ENCODE data around the gene INKA2. TPM values are rescaled to one million over a fixed set of nuclear protein-coding genes. Genes with fewer than 3 reads are reported as not detected.
"Not testable (repeated sequence)": the region's sequence is repeated elsewhere in the genome, so short reads cannot be mapped to it uniquely, and the experiment has no call there.

INKA2 gene
- total and polyA plus RNA-seq, 11 donors: 9.0 to 33.2 (median 14.0) TPM

DNA sequence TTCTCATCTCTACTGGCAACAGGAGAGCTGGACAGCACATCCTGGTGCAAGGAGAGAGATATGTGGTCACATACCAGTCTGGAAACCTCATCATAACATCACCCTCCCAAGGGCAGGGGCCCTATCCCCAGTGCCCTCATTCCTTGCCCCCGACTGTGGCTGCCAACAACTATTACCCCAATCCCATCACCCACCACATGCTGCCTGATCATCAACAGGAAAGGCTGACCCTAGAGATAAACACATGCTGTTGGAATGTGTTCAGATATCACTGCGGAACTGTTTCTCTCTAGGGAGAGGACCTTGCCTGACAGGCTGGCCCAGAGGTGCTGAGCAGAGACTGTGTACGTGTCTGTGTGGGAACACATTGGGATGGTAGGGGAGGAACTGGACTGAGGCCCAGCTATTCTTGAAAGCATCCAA is 4.5 kb upstream of the INKA2 start:
- peak in 2 of 4 donors; percentile 13 to 14 for ATAC-seq
- intact Hi-C loops (cut with DNase I): loop anchor here in 1 of 10 donors (2.0 kb wide), 1 partner anchor 25 kb away; no protein-coding TSS in a partner anchor
- Histone ChIP-seq H3K9me3 (no peaks in the 10 kb centered on the region), H3K27me3 (peaks cover 0 to 8% (median 0%) of the 10 kb centered on the region in 9 donors), H3K4me1 (peaks cover 0 to 52% (median 24%) of the 10 kb centered on the region in 12 donors), H3K27ac (peak overlapping the region in 10 of 12 donors; percentile 2 to 64 (median 28)), H3K36me3 (no peaks in the 10 kb centered on the region), H3K4me3 (no peak overlapping the region)
- 7 to 30% (median 11%) methylated on average over 3 of the region's 3 CpGs for WGBS, 4 donors
- peak in 2 of 5 donors; percentile 48 to 73 for DNase-seq
- TF ChIP-seq POLR2A (IDR thresholded peaks at IDR 0.05): no peak
- TF ChIP-seq, protein P1, sequence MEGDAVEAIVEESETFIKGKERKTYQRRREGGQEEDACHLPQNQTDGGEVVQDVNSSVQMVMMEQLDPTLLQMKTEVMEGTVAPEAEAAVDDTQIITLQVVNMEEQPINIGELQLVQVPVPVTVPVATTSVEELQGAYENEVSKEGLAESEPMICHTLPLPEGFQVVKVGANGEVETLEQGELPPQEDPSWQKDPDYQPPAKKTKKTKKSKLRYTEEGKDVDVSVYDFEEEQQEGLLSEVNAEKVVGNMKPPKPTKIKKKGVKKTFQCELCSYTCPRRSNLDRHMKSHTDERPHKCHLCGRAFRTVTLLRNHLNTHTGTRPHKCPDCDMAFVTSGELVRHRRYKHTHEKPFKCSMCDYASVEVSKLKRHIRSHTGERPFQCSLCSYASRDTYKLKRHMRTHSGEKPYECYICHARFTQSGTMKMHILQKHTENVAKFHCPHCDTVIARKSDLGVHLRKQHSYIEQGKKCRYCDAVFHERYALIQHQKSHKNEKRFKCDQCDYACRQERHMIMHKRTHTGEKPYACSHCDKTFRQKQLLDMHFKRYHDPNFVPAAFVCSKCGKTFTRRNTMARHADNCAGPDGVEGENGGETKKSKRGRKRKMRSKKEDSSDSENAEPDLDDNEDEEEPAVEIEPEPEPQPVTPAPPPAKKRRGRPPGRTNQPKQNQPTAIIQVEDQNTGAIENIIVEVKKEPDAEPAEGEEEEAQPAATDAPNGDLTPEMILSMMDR (IDR thresholded peaks at IDR 0.05): no peak

DNA sequence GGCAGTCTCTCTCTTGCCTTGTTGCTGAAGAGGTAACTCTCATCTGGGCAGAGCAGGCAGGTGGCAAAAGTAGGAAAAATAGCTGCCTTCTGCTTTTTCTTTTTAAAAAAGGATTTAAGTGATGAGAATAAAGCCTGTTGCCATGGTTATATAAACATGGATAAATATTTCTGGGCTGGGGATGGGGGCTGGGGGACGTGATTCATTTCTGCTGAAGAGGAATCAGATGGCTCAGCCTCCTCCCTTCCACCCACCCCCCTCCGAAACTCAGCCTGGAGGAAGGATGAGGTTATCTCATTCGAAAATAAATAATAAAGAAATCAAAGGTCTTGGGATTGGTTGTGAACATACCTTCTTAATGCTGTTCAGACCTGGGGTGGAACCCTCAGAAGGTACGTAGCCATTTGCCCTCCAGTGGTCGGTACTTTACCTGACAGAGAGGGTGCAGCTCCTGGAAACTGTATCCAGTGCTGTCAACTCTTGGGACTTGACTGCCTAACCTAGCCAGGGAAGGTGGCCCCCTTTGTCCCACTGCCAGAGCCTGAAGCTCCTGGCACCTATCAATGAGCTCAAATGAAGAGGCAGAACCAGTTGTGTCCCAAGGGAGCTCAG is 3.8 kb upstream of the INKA2 start:
- TF ChIP-seq, protein P1 (IDR thresholded peaks at IDR 0.05): no peak
- no peak for TF ChIP-seq POLR2A (IDR thresholded peaks at IDR 0.05)
- Histone ChIP-seq H3K4me3 (no peak overlapping the region), H3K27ac (peak overlapping the region in 9 of 12 donors; percentile 2 to 64 (median 37)), H3K27me3 (peaks cover 0 to 8% (median 0%) of the 10 kb centered on the region in 9 donors), H3K4me1 (peaks cover 0 to 58% (median 27%) of the 10 kb centered on the region in 12 donors), H3K36me3 (no peaks in the 10 kb centered on the region), H3K9me3 (no peaks in the 10 kb centered on the region)
- no peak for DNase-seq
- ATAC-seq: no peak
- 74 to 87% (median 79%) methylated on average over 5 of the region's 5 CpGs for WGBS, 4 donors
- intact Hi-C loops (cut with DNase I): loop anchor here in 1 of 10 donors (2.0 kb wide), 1 partner anchor 24 kb away; no protein-coding TSS in a partner anchor

DNA sequence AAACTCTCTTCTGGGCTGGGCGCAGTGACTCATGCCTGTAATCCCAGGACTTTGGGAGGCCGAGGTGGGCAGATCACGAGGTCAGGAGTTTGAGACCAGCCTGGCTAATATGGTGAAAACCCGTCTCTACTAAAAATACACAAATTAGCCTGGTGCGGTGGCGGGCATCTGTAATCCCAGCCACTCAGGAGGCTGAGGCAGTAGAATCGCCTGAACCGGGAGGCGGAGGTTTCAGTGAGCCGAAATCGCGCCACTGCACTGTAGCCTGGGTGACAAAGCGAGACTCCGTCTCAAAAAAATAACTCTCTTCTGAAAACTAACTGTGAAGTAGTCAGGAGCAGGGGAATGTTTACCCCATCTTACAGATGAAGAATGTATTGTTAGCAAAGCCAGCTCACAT is 3.1 kb upstream of the INKA2 start:
- not testable (repeated sequence) for ATAC-seq, H3K9me3 ChIP-seq, H3K27me3 ChIP-seq, H3K36me3 ChIP-seq, DNase-seq, H3K27ac ChIP-seq, H3K4me3 ChIP-seq
- intact Hi-C loops (cut with DNase I): loop anchor here in 1 of 10 donors (2.0 kb wide), 1 partner anchor 23 kb away; no protein-coding TSS in a partner anchor
- H3K4me1 ChIP-seq: peaks cover 0 to 65% (median 33%) of the 10 kb centered on the region in 12 donors
- WGBS, 4 donors: 94 to 99% (median 98%) methylated on average over 14 of the region's 14 CpGs

DNA sequence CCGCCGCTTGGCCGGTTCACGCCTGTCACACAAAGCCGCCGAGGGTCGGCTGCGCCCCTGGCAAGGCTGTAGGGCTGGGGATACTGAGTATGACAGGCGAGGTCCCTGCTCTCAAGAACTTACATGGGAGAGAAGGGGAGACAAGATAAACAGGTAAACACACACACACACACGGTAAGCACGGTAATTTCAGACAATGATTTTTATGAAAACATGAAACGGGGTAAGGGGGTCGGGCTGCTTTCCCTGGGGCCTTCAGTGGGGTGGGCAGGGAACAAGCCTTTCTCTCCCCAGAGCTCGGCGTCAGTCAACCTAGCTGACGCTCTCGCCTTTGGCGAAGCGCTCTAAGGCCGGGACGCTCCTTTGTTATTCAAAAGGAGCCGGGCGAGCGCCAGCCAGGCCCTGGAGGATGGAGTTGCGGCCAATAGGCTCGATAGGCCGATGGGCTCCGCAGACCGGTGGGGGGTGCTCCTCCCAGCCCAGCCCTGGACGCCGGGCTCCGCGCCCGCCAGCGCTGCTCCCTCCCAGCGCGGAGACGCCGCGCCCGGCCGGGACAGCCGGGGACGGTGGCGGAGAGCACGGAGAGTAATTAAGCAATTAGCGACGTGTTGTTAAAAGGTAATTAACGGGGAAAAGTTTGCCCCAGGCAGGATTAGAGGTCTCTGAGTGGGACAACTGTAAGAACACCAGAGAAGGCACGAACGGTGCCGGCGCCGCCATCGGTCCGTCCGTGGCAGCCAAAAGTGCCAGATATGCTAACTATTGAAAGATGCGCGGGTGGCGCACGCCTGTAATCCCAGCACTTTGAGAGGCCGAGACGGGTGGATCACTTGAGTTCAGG is 950 bp upstream of the INKA2 start:
- H3K4me1 ChIP-seq: peaks cover 13 to 76% (median 52%) of the 10 kb centered on the region in 12 donors

More for the DNA sequence above, 950 bp upstream of the INKA2 start:
- H3K9me3 ChIP-seq: no peaks in the 10 kb centered on the region
- peaks cover 0 to 8% (median 0%) of the 10 kb centered on the region in 9 donors for H3K27me3 ChIP-seq
- intact Hi-C loops (cut with DNase I): loop anchor here in 4 of 10 donors (1.0 to 2.0 kb wide), 3 partner anchors 15 to 20 kb away; partner anchors contain the start of gene DDX20 (in 2 of the 4)
- peak in 1 of 2 donors; percentile 23 for TF ChIP-seq POLR2A (IDR thresholded peaks at IDR 0.05)
- TF ChIP-seq, protein P1 (IDR thresholded peaks at IDR 0.05): peak in 6 of 12 donors; percentile 6 to 30 (median 14)
- 1 to 2% (median 2%) methylated on average over 41 to 63 of the region's 63 CpGs for WGBS, 4 donors
- DNase-seq (peak; percentile 74 to 88 (median 84)), ATAC-seq (peak; percentile 25 to 62 (median 48))
- peaks cover 0 to 5% (median 0%) of the 10 kb centered on the region in 9 donors for H3K36me3 ChIP-seq
- peak overlapping the region; percentile 61 to 95 (median 80) for H3K4me3 ChIP-seq
- H3K27ac ChIP-seq: peak overlapping the region; percentile 92 to 100 (median 98)
